GM21526 (cell line): ENCODE results near the gene RASSF1.
"Not testable (repeated sequence)": the region's sequence is repeated elsewhere in the genome, so short reads cannot be mapped to it uniquely, and the experiment has no call there.

Experiments
- ATAC-seq: cut with Tn5 transposase; IDR thresholded peaks from one replicate; pipeline ENCODE4 v1.9.1; 2021; ENCODE audit warnings: moderate library complexity; ENCODE audit not compliant: unreplicated experiment, low FRiP score

RASSF1 gene

GRCh38 chr3:50292159-50293078 is 48.2 kb downstream of the RASSF1 start, which contains the start of gene IFRD2:
TSS of gene IFRD2 (minus strand) at chr3:50292429. CDS start at chr3:50292274, 155 bp downstream.
- peak; percentile 85 for ATAC-seq

- no peak for ATAC-seq
Observed at GRCh38 chr3:50290161-50290641, 50.4 kb downstream of the RASSF1 start.

GRCh38 chr3:50289130-50289529 is 51.5 kb downstream of the RASSF1 start:
- no peak for ATAC-seq

- no peak for ATAC-seq
Observed at GRCh38 chr3:50288387-50289007, 52.1 kb downstream of the RASSF1 start.

GRCh38 chr3:50287262-50287661 is 53.4 kb downstream of the RASSF1 start:
- ATAC-seq, result no peak

DNA sequence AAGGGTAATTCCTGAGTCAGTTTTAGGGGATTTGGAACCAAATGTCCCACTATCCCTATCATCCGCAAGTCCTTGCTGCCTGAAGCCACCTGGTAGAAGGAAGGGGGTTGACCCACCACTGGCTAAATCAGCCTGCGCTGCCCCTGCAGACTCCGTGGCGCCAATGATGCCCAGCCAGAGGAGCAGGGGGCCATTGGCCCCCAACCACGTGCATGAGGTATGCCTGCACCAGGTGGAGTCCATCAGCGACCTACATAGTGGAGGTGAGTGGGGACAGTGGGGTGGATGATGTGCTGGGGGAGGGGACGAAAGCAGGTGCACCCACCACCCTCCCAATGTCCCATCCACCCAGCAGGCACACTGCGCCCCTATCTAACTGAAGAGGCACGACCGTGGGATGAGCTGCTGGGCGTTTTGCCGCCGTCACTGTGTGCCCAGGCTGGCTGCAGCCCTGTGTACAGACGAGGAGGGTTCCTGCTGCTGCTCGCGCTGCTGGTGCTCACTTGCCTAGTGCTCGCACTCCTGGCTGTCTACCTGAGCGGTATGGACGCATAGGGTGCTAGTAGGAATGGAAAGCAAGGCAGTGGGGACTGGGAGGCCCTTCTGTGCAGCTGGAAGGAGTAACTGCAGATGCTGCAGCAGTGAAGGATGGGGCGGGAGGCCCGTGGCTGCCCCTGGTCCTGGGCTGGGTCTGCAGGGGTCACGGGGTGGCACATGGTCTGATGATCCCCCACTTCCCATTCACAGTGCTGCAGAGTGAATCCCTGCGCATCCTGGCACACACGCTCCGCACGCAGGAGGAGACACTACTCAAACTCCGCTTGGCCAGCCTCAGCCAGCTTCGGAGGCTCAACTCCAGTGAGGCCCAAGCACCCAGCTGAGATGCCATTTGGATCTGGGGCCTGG is 54.1 kb downstream of the RASSF1 start:
- ATAC-seq, result no peak

- not testable (repeated sequence) for ATAC-seq
Observed at GRCh38 chr3:50284121-50284520, 56.5 kb downstream of the RASSF1 start.
